ENCODE results near the gene CCDC28B.

GRCh38 chr1:32223683-32224082 is 23.3 kb downstream of the CCDC28B start:
- TF ChIP-seq POLR2A (IDR thresholded peaks at IDR 0.05), result no peak
- TF ChIP-seq, protein P1, sequence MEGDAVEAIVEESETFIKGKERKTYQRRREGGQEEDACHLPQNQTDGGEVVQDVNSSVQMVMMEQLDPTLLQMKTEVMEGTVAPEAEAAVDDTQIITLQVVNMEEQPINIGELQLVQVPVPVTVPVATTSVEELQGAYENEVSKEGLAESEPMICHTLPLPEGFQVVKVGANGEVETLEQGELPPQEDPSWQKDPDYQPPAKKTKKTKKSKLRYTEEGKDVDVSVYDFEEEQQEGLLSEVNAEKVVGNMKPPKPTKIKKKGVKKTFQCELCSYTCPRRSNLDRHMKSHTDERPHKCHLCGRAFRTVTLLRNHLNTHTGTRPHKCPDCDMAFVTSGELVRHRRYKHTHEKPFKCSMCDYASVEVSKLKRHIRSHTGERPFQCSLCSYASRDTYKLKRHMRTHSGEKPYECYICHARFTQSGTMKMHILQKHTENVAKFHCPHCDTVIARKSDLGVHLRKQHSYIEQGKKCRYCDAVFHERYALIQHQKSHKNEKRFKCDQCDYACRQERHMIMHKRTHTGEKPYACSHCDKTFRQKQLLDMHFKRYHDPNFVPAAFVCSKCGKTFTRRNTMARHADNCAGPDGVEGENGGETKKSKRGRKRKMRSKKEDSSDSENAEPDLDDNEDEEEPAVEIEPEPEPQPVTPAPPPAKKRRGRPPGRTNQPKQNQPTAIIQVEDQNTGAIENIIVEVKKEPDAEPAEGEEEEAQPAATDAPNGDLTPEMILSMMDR (IDR thresholded peaks at IDR 0.05), result no peak
- no peak for TF ChIP-seq EP300 (IDR thresholded peaks at IDR 0.05)
